D721Med (cell line): ENCODE measurements around the gene ANKRD28.
"Not testable (repeated sequence)": the region's sequence is repeated elsewhere in the genome, so short reads cannot be mapped to it uniquely, and the experiment has no call there.

ENCODE experiments used
- DNase-seq: peaks from one replicate; pipeline ENCODE4 v3.0.0; 2011; ENCODE audit warnings: low spot score; ENCODE audit not compliant: insufficient read length
- FAIRE-seq: peaks from 2 replicates; lab custom pipeline; 2011; peaks lifted over from hg19 to GRCh38; lab: Jason Lieb, UNC
- TF ChIP-seq, protein P1 (sequence below): IDR thresholded peaks from 2 replicates; pipeline ENCODE4 v1.5.1; 2012; ENCODE audit warnings: mild to moderate bottlenecking, control low read depth; ENCODE audit not compliant: insufficient read depth; ENCODE audit errors: missing control alignments

Gene ANKRD28

DNA sequence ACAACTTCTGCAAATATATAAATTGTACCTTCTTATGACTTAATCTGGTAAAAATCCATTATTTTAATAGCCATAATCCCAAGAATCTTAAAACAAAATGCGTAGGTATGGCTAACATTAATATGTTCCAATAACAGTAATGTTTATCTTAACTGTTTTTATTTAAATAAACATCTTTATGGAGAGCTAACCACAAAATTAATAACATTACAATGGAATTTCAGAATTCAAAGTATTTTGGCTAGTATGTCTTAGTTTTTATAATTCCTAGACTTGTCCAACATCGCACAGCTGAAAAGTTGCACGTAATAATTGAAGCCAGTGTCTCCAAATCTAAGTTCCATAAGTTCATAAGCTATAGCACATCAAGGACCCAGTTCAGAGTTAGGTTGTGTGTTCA, 47.6 kb downstream of the ANKRD28 start:
- TF ChIP-seq, protein P1, sequence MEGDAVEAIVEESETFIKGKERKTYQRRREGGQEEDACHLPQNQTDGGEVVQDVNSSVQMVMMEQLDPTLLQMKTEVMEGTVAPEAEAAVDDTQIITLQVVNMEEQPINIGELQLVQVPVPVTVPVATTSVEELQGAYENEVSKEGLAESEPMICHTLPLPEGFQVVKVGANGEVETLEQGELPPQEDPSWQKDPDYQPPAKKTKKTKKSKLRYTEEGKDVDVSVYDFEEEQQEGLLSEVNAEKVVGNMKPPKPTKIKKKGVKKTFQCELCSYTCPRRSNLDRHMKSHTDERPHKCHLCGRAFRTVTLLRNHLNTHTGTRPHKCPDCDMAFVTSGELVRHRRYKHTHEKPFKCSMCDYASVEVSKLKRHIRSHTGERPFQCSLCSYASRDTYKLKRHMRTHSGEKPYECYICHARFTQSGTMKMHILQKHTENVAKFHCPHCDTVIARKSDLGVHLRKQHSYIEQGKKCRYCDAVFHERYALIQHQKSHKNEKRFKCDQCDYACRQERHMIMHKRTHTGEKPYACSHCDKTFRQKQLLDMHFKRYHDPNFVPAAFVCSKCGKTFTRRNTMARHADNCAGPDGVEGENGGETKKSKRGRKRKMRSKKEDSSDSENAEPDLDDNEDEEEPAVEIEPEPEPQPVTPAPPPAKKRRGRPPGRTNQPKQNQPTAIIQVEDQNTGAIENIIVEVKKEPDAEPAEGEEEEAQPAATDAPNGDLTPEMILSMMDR = no peak
- no peak for DNase-seq
- FAIRE-seq = no peak

DNA sequence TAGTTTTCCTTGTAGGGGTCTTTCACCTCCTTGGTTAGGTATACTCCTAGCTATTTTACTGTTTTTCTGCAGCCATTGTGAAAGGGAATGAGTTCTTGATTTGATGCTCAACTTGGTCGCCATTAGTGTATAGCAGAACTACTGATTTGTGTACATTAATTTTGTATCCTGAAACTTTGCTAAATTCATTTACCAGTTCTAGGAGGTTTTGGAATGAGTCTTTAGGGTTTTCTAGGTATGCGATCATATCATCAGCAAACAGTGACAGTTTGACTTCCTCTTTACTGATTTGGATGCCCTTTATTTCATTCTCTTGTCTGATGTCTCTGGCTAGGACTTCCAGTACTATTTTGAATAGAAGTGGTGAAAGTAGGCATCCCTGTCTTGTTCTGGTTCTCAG, 51.9 kb downstream of the ANKRD28 start:
- not testable (repeated sequence) for FAIRE-seq, DNase-seq

DNA sequence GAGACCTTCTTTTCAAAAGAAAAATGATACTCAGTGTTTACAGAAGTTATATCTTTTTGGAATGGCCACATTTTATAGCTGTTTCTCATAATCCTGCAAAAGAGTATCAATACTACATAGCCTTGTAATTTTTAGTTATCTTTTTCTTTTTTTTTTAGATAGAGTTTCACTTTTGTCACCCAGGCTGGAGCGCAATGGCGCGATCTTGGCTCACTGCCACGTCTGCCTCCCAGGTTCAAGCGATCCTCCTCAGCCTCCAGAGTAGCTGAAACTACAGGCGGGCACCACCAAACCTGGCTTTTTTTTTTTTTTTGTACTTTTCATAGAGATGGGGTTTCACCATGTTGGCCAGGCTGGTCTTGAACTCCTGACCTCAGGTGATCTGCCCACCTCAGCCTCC, 53.6 kb downstream of the ANKRD28 start:
- TF ChIP-seq, protein P1 = no peak
- no peak for DNase-seq
- no peak for FAIRE-seq

DNA sequence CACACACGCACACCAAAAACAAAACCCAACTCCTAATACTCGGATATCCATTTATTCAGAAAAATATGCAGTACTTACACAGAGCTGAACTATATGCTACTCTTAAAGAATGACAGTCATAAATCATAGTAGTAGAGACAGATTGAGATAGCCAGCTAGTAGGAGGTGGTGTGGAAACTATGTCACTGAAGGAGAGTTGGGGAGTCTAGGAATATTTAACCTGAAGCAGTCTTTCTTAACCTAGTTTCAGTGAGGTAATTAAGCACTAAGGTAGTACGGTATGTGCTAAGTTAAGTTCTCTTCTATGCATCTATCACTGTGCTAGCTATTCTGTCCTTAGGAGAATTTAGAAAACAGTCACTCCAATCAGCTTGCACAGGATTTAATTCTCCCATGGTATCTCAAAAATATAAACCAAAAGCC, 54.2 kb downstream of the ANKRD28 start:
- TF ChIP-seq, protein P1 = no peak
- DNase-seq = no peak
- no peak for FAIRE-seq

DNA sequence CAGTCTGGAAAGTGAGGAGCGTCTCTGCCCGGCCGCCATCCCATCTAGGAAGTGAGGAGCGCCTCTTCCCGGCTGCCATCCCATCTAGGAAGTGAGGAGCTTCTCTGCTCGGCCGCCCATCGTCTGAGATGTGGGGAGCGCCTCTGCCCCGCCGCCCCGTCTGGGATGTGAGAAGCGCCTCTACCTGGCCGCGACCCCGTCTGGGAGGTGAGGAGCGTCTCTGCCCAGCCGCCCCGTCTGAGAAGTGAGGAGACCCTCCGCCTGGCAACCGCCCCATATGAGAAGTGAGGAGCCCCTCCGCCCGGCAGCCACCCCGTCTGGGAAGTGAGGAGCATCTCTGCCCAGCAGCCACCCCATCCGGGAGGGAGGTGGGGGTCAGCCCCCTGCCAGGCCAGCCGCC, 55.5 kb downstream of the ANKRD28 start:
- FAIRE-seq, DNase-seq: not testable (repeated sequence)

DNA sequence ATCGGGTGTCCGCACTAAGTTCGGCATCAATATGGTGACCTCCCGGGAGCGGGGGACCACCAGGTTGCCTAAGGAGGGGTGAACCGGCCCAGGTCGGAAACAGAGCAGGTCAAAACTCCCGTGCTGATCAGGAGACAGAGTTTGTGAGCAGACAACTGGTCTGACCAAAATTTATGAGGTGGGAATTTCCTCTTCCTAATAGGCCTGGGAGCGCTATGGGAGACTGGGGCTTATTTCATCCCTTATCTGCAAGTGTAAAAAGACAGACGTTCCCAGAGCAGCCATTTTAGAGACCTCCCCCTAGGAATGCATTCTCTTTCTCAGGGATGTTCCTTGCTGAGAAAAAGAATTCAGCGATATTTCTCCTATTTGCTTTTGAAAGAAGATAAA, 59.2 kb downstream of the ANKRD28 start:
- FAIRE-seq = not testable (repeated sequence)

DNA sequence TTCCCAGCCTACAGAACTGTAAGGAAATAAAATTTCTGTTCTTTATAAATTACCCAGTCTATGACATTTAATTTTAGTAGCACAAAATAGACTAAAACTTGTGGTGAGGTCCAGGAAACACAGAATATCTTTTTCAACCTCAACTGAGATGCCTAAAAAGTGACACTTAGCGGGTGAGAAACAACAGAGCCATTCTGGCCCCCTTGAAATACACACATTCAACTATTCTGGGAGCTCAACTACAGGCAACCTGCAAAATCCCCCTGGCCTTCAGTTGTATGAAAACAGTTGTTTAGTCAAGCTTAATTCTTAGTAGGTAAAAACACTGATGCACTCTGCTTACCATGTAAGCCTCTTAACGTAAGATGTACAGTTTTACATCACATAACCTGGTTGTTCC, 66.8 kb downstream of the ANKRD28 start:
- FAIRE-seq = peak; percentile 29
- DNase-seq = no peak
- TF ChIP-seq, protein P1 = no peak

More for the DNA sequence above, 59.2 kb downstream of the ANKRD28 start:
- DNase-seq = not testable (repeated sequence)

DNA sequence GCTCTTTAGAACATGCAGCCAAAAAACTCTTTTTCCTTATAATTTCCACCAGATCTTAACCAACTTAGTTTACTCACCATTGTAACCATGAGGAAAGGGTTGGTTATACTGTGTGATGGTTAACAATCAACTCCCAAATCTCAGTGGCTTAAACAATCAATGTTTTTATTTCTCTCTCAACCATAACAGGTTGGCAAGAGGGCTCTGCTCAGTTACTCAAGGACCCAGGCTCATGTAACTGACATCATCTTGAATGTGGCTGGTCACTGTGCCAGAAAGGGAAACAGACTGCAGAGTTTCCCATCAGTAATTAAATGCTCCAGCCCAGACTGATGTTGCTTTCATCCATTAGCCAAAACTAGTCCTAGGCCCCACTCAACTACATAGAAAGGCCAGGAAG, 69.0 kb downstream of the ANKRD28 start:
- TF ChIP-seq, protein P1 = no peak
- FAIRE-seq (no peak), DNase-seq (no peak)

DNA sequence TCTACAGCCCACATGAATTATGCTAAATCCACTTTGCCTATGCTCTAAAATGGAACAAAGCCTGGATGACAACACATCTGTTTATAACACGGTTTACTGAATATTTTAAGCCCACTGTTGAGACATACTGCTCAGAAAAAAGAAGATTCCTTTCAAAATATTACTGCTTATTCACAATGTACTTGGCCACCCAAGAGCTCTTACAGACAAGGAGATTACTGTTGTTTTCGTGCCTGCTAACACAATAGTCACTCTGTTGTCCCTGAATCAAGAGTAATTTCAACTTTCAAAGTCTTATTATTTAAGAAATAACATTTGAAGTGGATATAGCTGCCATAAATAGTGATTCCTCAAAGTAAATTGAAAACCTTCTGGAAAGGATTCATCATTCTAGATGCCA, 70.9 kb downstream of the ANKRD28 start:
- no peak for DNase-seq
- TF ChIP-seq, protein P1 = no peak
- no peak for FAIRE-seq
